Measurements from ENCODE around the gene NDEL1.

GRCh38 chr17:8477715-8478441 lies 42.2 kb downstream of the NDEL1 start:
- TF ChIP-seq CTCF (IDR thresholded peaks at IDR 0.05; ENCODE audit: extremely low read depth in 1 of 2, insufficient read depth in 1 of 2, low read depth in 1 of 2, low read length in 2 of 2) (no peak), FOS (IDR thresholded peaks at IDR 0.05; ENCODE audit: borderline replicate concordance, insufficient read depth, low read length) (no peak), POLR2AphosphoS5 (IDR thresholded peaks at IDR 0.05; ENCODE audit: insufficient read depth, low read depth, low read length) (no peak), EZH2 (IDR thresholded peaks at IDR 0.05; ENCODE audit: borderline replicate concordance, low read depth, low read length, severe bottlenecking) (no peak)
